GM19238 (cell line): ENCODE data around the gene GPR31.

ENCODE experiments used
- DNase-seq: peaks from one replicate; pipeline ENCODE4 v3.0.0; 2011; ENCODE audit warnings: low spot score; ENCODE audit not compliant: insufficient read length

GPR31 gene

DNA sequence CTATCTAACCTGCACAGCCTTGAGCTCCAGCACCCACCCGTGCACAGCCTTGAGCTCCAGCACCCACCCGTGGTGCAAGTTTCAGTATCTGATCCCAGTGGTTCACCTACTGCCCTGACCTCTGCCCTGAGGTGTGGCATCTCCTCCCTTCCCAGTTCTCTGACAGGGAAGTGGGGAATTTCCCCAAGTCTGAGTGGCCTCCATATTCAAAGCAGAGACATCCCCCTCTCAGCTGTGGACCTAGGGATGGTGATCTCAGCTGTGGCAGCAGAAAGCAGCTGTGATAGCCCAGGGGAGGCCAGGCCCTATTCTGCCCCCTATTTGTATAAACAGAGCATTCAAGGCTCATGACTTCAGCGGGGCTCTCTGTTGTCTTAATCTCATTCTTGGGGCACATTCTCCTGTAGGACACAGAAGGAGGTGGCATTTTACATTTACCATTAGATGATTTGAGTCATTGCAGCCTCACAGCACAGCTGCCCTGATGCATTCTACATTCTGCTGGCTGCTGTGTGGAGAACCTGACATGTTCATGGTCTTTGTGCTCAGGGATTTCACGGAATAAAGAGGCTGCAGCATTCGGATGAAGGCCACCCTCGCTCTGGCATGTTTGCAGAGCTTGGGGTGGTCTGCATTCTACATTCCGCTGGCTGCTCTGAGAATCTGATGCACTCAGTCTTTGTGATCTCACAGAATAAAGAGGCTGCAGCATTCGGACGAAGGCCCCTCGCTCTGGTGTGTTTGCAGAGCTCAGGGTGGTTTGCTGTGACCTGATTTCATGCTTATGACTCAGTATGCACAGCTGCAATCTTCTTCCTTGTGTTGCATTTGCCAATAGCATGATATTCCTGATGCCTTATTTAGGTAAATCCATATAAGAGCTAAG is 16.9 kb downstream of the GPR31 start:
- no peak for DNase-seq

DNA sequence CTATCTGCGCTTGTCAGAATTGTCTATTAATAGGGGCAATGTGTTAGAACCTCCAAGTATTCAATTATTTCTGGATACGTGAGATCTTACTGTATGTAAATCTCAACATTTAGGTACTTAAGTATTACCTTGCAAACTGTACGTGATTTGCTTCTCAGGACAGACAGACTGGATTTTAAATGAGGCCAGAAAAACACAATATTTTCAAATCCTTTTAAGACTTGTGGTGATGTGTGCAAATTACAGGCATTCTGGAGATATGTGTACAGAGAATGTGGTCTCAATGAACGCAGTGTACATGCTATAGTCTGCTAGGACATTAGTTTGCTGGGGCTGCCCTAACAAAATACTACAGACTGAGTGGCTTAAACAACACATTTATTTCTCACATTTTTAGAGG is 18.0 kb downstream of the GPR31 start:
- no peak for DNase-seq

DNA sequence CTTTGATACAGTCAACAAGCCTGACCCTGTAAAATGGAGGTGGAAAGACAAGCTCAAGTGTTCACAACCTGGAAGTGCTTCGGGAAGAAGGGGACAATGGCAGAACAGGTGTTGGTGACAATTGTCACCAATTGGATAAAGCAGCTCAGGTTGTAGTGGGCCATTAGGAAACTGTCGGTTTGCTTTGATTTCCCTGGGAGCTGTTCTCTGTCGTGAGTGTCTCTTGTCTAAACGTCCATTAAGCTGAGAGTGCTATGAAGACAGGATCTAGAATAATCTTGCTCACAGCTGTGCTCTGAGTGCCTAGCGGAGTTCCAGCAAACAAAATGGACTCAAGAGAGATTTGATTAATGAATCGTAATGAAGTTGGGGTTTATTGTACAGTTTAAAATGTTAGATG is 19.9 kb downstream of the GPR31 start:
- DNase-seq, result no peak

DNA sequence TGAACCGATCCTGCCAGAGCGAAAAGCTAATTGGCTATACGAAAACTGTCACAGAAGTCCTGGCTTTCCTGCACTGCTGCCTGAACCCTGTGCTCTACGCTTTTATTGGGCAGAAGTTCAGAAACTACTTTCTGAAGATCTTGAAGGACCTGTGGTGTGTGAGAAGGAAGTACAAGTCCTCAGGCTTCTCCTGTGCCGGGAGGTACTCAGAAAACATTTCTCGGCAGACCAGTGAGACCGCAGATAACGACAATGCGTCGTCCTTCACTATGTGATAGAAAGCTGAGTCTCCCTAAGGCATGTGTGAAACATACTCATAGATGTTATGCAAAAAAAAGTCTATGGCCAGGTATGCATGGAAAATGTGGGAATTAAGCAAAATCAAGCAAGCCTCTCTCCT is 20.7 kb downstream of the GPR31 start:
- no peak for DNase-seq

DNA sequence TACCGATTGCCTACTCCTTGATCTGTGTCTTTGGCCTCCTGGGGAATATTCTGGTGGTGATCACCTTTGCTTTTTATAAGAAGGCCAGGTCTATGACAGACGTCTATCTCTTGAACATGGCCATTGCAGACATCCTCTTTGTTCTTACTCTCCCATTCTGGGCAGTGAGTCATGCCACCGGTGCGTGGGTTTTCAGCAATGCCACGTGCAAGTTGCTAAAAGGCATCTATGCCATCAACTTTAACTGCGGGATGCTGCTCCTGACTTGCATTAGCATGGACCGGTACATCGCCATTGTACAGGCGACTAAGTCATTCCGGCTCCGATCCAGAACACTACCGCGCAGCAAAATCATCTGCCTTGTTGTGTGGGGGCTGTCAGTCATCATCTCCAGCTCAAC is 21.4 kb downstream of the GPR31 start:
- DNase-seq, result no peak

DNA sequence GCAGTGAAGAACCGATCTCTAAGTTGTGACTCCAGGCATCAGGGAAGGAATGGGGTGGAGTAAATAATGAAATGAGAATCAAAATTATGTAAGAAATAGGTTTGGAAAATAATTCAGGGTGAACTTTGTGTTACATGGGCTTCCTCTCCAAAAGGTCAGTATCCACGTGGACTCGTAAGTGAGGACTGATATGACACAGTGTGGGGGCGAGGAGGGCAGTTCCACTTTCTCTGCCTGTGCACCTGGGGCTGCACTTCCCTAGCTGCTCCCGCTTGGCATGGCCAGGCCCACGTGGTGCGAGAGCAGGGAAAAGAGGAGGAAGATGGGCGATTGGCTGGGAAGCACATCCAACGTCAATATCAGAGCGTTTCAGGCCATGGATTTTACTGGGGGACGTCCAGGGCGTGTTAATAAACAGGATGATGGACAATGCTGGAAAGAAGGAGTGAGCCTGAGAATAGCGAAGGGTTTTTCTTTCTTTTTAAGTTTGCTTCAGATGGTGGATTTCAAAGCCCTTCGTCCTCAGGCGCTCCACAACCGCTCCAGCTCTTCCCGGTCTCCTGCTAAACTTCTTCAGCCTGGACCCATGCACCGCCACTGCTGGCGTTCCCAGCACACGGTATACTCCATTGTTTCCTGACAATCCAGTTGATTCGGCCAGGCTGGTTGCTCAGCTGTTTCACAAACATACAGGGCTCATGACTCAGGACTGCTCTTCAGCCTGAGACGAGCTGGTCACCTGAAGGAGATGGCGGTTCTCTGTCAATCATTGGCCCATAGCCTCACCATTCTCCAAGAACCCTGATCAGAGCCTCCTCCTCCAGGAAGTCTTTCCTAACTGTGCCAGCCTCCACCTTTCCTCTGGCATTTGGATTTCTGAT is 23.1 kb downstream of the GPR31 start:
- no peak for DNase-seq

DNA sequence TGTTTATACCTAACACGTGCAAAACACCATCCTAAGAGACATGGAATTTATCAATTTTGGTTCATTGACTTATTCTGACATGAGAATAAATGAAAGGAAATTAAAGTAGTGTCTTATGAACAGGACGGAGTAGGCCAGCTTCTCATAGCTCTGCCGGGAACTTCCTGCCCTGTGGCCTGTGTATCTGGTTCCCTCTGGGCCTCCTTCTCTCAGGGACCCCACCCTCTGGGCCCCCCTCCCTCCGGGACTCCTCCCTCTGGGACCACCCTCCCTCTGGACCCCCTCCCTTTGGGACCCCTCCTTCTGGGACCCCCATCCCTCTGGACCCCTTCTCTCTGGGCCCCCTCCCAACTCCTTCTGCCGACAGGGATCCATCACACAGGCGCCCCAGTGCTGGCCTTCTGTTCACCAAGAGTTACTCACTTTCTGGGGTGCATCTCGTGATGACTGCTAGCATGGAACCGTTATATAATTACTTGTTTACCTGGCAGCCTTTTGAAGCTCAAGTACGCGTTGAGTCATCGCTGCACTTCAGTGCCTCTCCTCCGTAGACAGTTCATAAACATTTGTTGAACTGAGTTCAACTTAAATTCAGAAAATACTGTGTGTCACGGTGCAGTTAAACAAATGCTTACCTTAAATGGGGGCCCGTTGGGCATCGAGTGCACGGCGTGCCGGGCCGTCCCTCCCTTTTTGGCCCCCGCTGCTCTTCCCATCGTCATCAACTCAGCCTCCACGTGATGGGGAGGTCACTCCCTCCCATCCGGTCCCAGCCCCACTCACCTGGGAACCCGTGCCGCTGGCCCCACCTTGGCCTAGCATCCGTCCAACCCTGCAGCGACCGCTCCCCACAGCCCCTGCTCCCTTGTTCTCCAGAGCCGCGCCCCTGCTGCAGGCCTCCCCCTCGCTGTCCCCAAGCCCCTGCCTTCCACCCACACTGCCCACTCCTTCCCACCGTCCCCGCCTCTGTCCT is 26.8 kb downstream of the GPR31 start:
- DNase-seq, result no peak

DNA sequence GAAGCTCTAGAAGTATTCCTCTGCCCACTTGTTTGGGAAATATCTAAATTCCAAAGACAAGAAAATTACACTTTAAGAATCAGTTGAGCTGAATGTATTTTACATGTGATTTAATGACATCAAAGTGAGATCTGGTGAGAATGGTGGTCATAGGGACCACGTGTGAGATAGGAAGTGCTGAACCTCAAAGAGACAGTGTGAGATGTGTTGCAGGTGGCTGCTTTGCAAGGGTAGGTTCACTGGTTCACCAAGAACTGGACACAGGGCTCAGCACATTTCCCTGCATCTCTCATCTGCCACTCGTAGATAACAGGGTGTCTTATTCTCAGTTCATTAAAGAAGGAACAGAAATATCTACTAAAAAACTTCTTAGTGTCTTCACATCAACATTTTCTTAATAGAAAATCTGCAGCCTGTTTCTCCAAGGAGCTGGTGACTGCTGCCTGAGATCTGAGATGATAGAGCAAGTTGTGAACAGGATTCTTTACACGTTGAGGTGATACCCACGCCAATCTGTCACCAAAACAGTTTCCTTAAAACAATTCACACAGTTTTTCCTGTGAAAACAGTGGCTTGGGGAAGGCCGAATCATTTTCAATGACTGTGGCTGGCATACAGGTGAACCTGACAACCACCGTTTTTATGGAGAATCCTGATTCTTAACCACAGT is 27.6 kb downstream of the GPR31 start:
- DNase-seq, result no peak

DNA sequence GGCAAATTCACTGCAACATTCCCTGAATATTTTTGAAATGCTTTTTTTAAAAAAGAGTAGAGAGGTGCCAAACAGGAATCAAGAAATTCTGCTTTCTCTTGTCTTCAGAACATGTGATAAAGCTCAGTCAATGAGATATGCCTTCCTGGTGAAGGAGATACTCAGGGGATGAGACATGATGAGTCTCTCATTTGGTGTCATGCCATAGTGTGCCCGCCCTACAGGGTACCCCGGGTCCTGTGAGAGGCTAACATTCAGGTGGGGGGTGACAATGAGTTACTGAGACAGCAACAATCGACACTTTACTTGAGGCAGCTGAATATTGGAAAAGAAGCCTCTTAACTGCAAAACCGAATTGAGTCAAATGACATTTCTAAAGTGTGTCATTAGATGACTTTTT is 28.2 kb downstream of the GPR31 start:
- no peak for DNase-seq

DNA sequence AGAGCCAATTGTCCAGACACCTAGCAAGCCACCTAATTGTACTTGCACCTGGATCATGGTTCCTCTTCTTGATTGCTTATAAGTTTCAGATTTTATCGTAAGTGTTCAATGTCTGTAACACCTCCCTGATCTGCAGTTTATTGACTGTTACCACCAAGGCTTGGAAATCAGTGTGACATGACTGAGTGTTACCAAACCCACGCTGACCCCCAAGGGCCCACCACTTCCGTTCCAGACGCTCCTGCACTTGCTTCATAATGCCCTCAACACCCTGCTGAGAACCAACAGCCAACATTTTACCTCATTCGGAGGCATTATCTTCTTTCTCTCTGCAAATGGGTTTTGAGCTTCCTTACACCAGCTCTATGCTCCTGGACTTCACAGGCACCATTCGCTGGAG is 28.6 kb downstream of the GPR31 start:
- DNase-seq, result no peak

DNA sequence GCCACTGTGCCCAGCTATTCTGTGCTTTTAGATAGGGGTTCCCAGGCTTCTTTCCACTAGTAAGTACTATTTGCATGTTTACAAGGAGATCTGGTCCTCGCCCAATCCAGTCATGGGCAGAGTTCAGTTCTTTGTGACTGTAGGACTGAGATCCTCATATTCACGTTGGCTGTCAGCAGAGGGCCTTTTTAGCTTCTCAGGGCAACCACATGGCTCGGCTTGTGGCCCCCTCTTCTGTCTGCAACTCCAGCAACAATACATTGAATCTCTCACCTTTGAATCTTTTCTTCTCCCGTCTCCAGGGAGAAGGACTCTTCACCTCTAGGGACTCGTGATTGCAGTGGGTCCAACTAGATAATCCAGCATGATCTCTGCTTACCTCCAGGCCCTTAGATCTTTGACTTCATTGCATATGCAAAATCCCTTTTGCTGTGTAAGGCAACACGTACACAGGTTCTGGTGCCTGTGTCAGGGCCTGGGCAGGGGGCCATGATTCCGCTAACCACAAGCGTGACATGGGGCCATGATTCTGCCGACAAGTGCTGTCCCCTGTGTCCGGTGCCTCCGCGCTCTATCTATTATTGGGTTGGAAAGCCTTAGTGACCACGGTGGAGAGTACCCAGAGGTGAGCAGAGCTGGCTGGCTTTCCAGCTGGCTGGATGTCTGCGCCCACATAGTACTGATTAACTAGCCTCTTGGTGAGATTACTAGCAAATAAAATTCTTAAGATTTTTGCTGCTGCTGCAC is 29.8 kb downstream of the GPR31 start:
- no peak for DNase-seq

DNA sequence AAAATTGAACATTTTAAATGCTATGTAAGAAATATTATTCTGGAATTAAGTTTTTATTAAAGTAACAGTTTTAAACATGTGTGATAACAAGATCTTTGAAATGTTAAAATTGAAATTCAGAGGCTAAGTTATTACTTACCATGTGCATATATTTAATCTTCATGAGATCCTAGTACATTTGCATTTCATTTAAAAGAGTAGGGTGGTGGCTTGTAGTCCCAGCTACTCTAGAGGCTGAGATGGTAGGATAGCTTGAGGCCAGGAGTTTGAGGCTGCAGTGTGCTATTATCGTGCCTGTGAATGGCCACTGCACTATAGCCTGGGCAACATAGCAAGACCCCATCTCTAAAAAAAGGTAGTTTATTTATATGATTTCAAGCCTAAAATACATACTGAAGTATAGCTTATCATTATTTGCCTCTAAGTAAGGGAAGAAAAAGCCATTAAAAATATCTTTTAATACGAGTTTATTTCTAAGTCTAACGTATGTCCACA is 31.9 kb downstream of the GPR31 start:
- no peak for DNase-seq

DNA sequence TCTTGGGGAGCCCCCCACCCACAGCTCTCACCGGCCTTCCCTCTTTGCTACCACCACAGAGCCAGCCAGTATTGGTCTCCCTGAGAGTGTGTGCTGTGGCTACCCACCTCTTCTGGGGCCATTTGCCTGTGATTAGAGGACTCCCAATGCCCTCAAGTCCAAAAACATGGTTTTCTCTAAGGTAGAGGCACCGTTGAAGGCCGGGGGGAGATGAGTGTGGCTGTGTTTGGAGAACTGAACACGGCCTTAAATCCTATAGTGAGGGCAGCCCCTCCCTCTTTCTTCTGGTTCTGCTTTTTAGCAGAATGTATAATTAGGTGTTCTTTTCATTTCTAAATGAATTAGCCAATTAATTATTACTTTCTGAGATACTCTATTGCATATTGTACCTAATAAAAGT is 32.4 kb downstream of the GPR31 start:
- DNase-seq, result no peak

DNA sequence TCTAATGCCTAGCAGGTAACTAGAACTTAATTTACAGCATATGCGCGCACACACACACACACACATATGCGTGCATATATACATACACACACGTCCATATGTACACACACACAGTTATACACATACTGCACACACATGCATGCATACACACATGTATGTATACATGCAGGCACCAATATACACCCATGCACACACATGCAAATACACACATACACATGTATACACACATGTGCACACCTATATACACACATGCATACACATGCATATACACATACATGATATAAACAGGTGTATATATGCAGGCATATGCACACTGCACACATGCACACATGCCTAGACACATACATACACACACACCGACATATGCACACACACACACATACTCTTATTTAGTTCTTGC is 33.0 kb downstream of the GPR31 start:
- no peak for DNase-seq

DNA sequence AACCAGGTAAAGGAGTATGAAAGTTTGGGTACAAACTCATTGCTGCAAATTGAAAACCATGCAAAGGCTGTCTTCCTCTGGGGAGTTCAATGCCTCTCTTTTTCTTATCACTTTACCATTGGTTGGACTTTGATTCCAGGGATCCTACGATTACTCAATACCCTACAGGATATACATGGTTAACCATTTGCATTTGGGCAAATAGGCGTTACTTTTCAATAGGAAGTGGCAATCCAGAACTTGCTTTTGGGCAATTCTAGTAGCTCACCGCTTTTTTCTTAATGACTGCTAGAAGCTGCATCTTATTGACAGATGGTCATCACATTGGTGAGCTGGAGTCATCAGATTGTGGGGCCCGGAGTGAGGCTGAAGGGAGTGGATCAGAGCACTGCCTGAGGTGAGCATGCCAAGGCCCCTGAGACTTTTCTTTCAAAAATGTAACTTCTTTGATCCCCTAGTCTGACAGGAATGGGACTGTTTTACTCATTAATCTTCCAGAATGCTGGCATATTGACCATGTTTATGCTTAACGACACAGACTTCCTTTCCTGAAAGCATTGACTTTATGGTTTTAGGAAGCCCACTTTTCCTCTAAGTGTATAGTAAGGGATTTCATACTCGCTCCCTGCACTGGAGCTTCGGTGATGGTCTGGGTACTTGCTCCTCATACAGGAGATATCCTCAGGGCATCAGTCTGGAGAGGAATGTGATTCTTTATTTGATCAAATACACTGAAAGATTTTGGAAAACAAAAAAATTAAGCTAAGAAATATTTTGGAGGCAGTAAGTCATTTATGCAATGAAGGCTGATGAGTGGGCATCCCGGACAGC is 34.7 kb downstream of the GPR31 start, which contains the start of gene CCR6:
CCR6 (plus strand) TSS at position 270 of the 831 bp plus-strand sequence. CDS start 13,039 bp downstream, outside the sequence.
- DNase-seq, result no peak

DNA sequence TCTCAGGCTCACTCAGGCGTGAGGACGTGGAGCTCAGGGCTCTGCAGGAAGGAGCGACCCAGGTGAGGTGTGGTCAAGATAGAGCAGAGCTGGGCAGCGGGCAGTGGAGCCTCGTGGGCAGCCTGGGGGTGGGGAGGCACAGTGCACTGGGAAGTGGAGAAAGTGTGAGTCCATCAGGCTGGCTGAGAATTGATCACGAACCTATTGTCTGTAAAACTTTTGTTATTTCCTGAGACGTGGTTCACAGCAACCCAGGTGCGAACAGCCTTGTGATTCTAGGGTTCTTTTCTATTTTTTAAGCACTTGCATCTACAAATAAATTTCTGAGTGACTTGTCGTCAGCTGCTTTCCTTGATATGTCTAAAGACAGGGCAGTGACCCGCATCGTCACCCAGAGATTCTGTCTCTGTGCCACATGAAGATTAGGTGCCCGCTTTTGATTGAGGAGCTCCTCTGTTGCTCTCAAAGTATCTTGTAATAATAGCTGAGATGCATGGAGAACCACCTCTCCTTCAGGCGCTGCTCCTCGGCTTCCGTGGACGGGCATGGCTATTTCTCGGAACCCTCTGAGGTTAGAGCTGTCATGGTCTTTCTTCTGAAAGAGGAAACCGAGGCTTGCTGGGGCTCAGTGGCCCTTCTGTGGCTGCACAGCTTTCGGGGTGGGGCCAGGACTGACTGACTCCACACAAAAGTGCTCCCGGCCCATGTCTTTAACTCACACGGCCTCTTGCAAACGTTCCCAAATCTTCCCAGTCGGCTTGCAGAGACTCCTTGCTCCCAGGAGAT is 35.5 kb downstream of the GPR31 start:
- DNase-seq, result no peak

DNA sequence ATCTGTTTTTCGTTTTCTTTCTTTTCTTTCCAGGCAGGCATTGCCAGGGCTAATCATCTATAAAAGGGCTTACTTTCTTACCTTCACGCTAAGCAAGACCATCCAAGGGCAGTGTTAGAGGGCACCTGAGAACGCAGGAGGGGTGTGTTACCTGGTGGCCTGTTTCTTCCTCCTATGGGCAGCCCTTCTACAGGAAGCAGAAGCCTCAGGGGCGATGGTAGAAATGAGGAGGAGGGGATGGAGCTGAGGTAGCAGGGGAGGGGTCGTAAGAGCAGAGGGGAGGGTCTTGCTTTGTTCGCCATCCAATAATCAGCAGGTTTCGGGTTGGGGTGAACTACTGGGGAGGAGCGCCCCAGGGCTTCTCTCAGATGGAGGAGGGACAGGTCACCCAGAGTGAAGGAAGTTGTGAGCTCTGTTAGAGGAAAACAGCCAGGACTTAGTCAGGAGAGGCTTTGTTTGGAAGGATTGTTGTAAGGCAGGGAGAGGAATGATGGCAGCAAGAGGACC is 36.4 kb downstream of the GPR31 start:
- DNase-seq, result no peak

DNA sequence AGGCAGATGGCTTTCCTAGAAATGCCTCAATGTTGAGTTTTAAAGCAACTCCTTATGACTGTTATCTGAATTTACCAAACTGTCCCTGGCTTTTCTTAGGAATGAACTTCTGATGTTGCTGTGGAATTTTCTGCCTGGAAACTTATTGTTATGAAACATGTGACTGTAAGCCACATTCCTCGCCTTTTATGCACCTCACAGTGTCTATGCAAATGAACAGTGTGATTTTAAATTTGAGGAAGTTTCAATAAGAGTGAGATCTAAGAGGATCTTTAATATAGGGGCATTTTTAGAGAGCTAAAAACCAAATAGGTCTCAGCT is 37.2 kb downstream of the GPR31 start:
- no peak for DNase-seq
